Measurements from ENCODE around the gene MOSPD2. TPM values are rescaled to one million over a fixed set of nuclear protein-coding genes. Genes with fewer than 3 reads are reported as not detected.

The MOSPD2 gene
- polyA plus RNA-seq, 3 donors = 44.6 to 51.6 (median 45.7) TPM

- peaks cover 0 to 3% of the 10 kb centered on the region in 2 donors for H3K4me1 ChIP-seq (ENCODE audit: control insufficient read depth in 1 of 2, insufficient read depth in 2 of 2, low read length in 2 of 2)
- H4K20me1 ChIP-seq (ENCODE audit: insufficient read depth, low read length) = no peaks in the 10 kb centered on the region
- H3K36me3 Mint-ChIP-seq = peaks cover 28 to 29% of the 10 kb centered on the region in 2 donors
- H2AFZ ChIP-seq (ENCODE audit: insufficient read depth, low read depth, low read length, poor library complexity, severe bottlenecking) = no peak overlapping the region
- WGBS (ENCODE audit: insufficient coverage) = no CpG with 5 or more reads among the region's 2 CpGs
- no peak overlapping the region for H3K27ac Mint-ChIP-seq
- no peak for TF ChIP-seq CTCF (IDR thresholded peaks at IDR 0.05)
- H3K4me1 Mint-ChIP-seq = peaks cover 3% of the 10 kb centered on the region
- H3K4me3 Mint-ChIP-seq = no peak overlapping the region
- no peak for DNase-seq
- H3K27ac ChIP-seq (ENCODE audit: low read depth in 1 of 2, low read length in 2 of 2) = no peak overlapping the region
- peaks cover 0 to 9% (median 0%) of the 10 kb centered on the region in 7 donors for H3K9me3 Mint-ChIP-seq
- no peak overlapping the region for H3K4me3 ChIP-seq (replicated peaks in 1 of 3; ENCODE audit: low read depth in 2 of 3, low read length in 3 of 3)
- peaks cover 13 to 49% of the 10 kb centered on the region in 2 donors for H3K36me3 ChIP-seq (replicated peaks in 1 of 2; ENCODE audit: control insufficient read depth in 1 of 2, insufficient read depth in 2 of 2, low read length in 2 of 2)
- no peaks in the 10 kb centered on the region for H3K27me3 Mint-ChIP-seq (ENCODE audit: low read depth in 3 of 3)
- no peaks in the 10 kb centered on the region for H3K27me3 ChIP-seq (ENCODE audit: control insufficient read depth in 2 of 2, insufficient read depth in 2 of 2, low read length in 2 of 2)
- intact Hi-C loops (cut with micrococcal nuclease) = no loop called here
- no peak overlapping the region for H3K9ac ChIP-seq (ENCODE audit: insufficient read depth, low read length, poor library complexity, severe bottlenecking)
- H3K9me3 ChIP-seq (replicated peaks in 1 of 2; ENCODE audit: control insufficient read depth in 1 of 2, insufficient read depth in 1 of 2, low read length in 2 of 2) = no peaks in the 10 kb centered on the region
- no peak overlapping the region for H3K4me2 ChIP-seq (replicated peaks; ENCODE audit: extremely low read depth, low read length, poor library complexity, severe bottlenecking)
- no peaks in the 10 kb centered on the region for H3K79me2 ChIP-seq (ENCODE audit: insufficient read depth, low read length)
Measured at GRCh38 chrX:14903891-14904290, 30.7 kb downstream of the MOSPD2 start.

DNA sequence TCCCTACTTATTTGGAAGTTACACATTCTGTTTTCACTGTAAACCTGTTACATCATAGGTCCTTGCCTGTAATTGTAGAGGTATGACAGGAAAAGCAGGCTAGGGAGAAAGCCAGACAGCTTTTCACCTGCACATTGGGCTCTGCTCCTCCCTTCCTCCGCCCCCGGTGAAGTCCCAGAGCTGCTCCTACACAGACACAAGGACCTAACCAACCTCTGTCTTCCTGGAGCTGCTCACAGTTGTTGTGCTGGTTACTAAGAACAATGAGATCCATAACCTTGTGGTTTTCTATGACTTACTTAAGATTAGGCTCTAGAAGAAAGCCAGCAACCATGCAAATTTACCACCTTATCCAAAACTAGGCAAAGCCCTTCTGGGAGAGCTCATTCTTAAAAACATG lies 40.0 kb downstream of the MOSPD2 start:
- no peak overlapping the region for H3K4me2 ChIP-seq (replicated peaks; ENCODE audit: extremely low read depth, low read length, poor library complexity, severe bottlenecking)
- H3K27me3 Mint-ChIP-seq (ENCODE audit: low read depth in 3 of 3) = peaks cover 0 to 1% (median 0%) of the 10 kb centered on the region in 3 donors
- peak overlapping the region in 1 of 2 donors; percentile 26 for H3K27ac ChIP-seq (ENCODE audit: low read depth in 1 of 2, low read length in 2 of 2)
- H3K79me2 ChIP-seq (ENCODE audit: insufficient read depth, low read length) = no peaks in the 10 kb centered on the region
- no peaks in the 10 kb centered on the region for H3K9me3 ChIP-seq (replicated peaks in 1 of 2; ENCODE audit: control insufficient read depth in 1 of 2, insufficient read depth in 1 of 2, low read length in 2 of 2)
- no peaks in the 10 kb centered on the region for H3K27me3 ChIP-seq (ENCODE audit: control insufficient read depth in 2 of 2, insufficient read depth in 2 of 2, low read length in 2 of 2)
- no peaks in the 10 kb centered on the region for H3K4me1 ChIP-seq (ENCODE audit: control insufficient read depth in 1 of 2, insufficient read depth in 2 of 2, low read length in 2 of 2)
- H3K36me3 ChIP-seq (replicated peaks in 1 of 2; ENCODE audit: control insufficient read depth in 1 of 2, insufficient read depth in 2 of 2, low read length in 2 of 2) = peaks cover 73 to 92% of the 10 kb centered on the region in 2 donors
- H4K20me1 ChIP-seq (ENCODE audit: insufficient read depth, low read length) = no peaks in the 10 kb centered on the region
- no peak overlapping the region for H2AFZ ChIP-seq (ENCODE audit: insufficient read depth, low read depth, low read length, poor library complexity, severe bottlenecking)
- intact Hi-C loops (cut with micrococcal nuclease) = no loop called here
- WGBS (ENCODE audit: insufficient coverage) = no CpG with 5 or more reads among the region's 2 CpGs
- no peaks in the 10 kb centered on the region for H3K4me1 Mint-ChIP-seq
- H3K36me3 Mint-ChIP-seq = peaks cover 63 to 67% of the 10 kb centered on the region in 2 donors
- no peak for TF ChIP-seq CTCF (IDR thresholded peaks at IDR 0.05)
- no peak overlapping the region for H3K4me3 ChIP-seq (replicated peaks in 1 of 3; ENCODE audit: low read depth in 2 of 3, low read length in 3 of 3)
- no peak overlapping the region for H3K4me3 Mint-ChIP-seq
- H3K27ac Mint-ChIP-seq = peak overlapping the region in 3 of 7 donors; percentile 41 to 75 (median 46)
- H3K9me3 Mint-ChIP-seq = no peaks in the 10 kb centered on the region
- no peak overlapping the region for H3K9ac ChIP-seq (ENCODE audit: insufficient read depth, low read length, poor library complexity, severe bottlenecking)
- no peak for DNase-seq

Data from CD14-positive monocyte (primary cell).